GM12873 (cell line): ENCODE results near the gene IRS2.

Experiments
- CTCF ChIP-seq: IDR thresholded peaks from 2 replicates; pipeline ENCODE4 v1.5.1; 2012; ENCODE audit warnings: low read depth, mild to moderate bottlenecking, moderate library complexity, low read length, control low read depth; ENCODE audit not compliant: insufficient read depth; ENCODE audit errors: missing control alignments

Gene IRS2

GRCh38 chr13:109748677-109749076 lies 37.7 kb downstream of the IRS2 start:
- no peak for TF ChIP-seq CTCF

GRCh38 chr13:109747524-109747923 lies 38.9 kb downstream of the IRS2 start:
- no peak for TF ChIP-seq CTCF

- no peak for TF ChIP-seq CTCF
These were observed 40.0 kb downstream of the IRS2 start for GRCh38 chr13:109746364-109746763.

- no peak for TF ChIP-seq CTCF
These were observed 40.7 kb downstream of the IRS2 start for GRCh38 chr13:109745702-109746101.

- no peak for TF ChIP-seq CTCF
These were observed 41.3 kb downstream of the IRS2 start for GRCh38 chr13:109745060-109745459.

- no peak for TF ChIP-seq CTCF
These were observed 41.8 kb downstream of the IRS2 start for GRCh38 chr13:109744512-109745051.

GRCh38 chr13:109743706-109744453 lies 42.5 kb downstream of the IRS2 start:
- TF ChIP-seq CTCF, result no peak
